Neural cell (in vitro differentiated cells): ENCODE results near the gene KSR2. TPM values are rescaled to one million over a fixed set of nuclear protein-coding genes. Genes with fewer than 3 reads are reported as not detected.

Experiments
- H2AFZ ChIP-seq: fragments of 200-600, 300-800 bp; sonication (generic), shearing (Covaris generic); 2 replicates; pipeline ENCODE4 v1.6.0; 2014; ENCODE audit warnings: low read depth, mild to moderate bottlenecking, antibody characterized with exemption, low read length, moderate library complexity
- H3F3A ChIP-seq: fragments of 200-600 bp; shearing (Covaris generic); 2 replicates; pipeline ENCODE4 v1.6.1; 2016; ENCODE audit warnings: mild to moderate bottlenecking, moderate library complexity, mixed read lengths, antibody characterized with exemption, low read length; ENCODE audit not compliant: insufficient read depth, poor library complexity, severe bottlenecking
- H3K27ac ChIP-seq: fragments of 200-600, 300-800 bp; sonication (generic), shearing (Covaris generic); 2 replicates; pipeline ENCODE4 v1.5.1; 2014; ENCODE audit warnings: mild to moderate bottlenecking, low read length, moderate library complexity
- H3K27me3 ChIP-seq: fragments of 300-800, 200-600 bp; sonication (generic), shearing (Covaris generic); 2 replicates; pipeline ENCODE4 v1.6.0; 2014; ENCODE audit warnings: mild to moderate bottlenecking, low read depth, low read length, moderate library complexity; ENCODE audit not compliant: insufficient read depth
- H3K36me3 ChIP-seq: fragments of 300-800, 200-600 bp; sonication (generic), shearing (Covaris generic); 2 replicates; pipeline ENCODE4 v1.5.1; 2014; ENCODE audit warnings: mild to moderate bottlenecking, antibody characterized with exemption, low read length, moderate library complexity; ENCODE audit not compliant: insufficient read depth
- H3K4me2 ChIP-seq: fragments of 300-800, 200-600 bp; sonication (generic), shearing (Covaris generic); 2 replicates; pipeline ENCODE4 v1.6.0; 2014; ENCODE audit warnings: mild to moderate bottlenecking, low read length
- H3K4me3 ChIP-seq: fragments of 300-800, 200-600 bp; sonication (generic), shearing (Covaris generic); 2 replicates; pipeline ENCODE4 v1.5.1; 2014; ENCODE audit warnings: mild to moderate bottlenecking, low read length, moderate library complexity
- H3K79me2 ChIP-seq: fragments of 200-600 bp; shearing (Covaris generic); replicated peaks from 2 replicates; pipeline ENCODE4 v1.6.0; 2014; ENCODE audit warnings: mild to moderate bottlenecking, low read length, moderate library complexity; ENCODE audit not compliant: insufficient read depth
- H3K9ac ChIP-seq: fragments of 300-800, 200-600 bp; sonication (generic), shearing (Covaris generic); 2 replicates; pipeline ENCODE4 v1.6.1; 2016; ENCODE audit warnings: mild to moderate bottlenecking, low read length, mixed read lengths
- H3K9me2 ChIP-seq: fragments of 200-600 bp; shearing (Covaris generic); 2 replicates; pipeline ENCODE4 v1.6.1; 2016; ENCODE audit warnings: mild to moderate bottlenecking, low read length, mixed read lengths; ENCODE audit not compliant: insufficient read depth
- H3K9me3 ChIP-seq: fragments of 200-600, 300-800 bp; sonication (generic), shearing (Covaris generic); 2 replicates; pipeline ENCODE4 v1.6.1; 2016; ENCODE audit warnings: mild to moderate bottlenecking, mixed run types, low read length, moderate library complexity, mixed read lengths
- H4K20me1 ChIP-seq: fragments of 200-600 bp; shearing (Covaris generic); 2 replicates; pipeline ENCODE4 v1.6.1; 2016; ENCODE audit warnings: mild to moderate bottlenecking, mixed run types; ENCODE audit not compliant: insufficient read depth
- EP300 ChIP-seq: fragments of 450-650 bp; conservative IDR thresholded peaks from 2 replicates; pipeline ENCODE4 v1.6.1; 2014; ENCODE audit warnings: antibody characterized with exemption, mild to moderate bottlenecking, moderate library complexity; ENCODE audit not compliant: poor library complexity, severe bottlenecking
- EZH2 ChIP-seq: fragments of 200-600, 300-800 bp; shearing (Covaris generic), sonication (generic); IDR thresholded peaks from 2 replicates; pipeline ENCODE4 v1.6.1; 2014; ENCODE audit warnings: antibody characterized with exemption, low read length, borderline replicate concordance, mild to moderate bottlenecking; ENCODE audit not compliant: insufficient read depth, poor library complexity, severe bottlenecking
- MXI1 ChIP-seq: fragments of 450-650 bp; conservative IDR thresholded peaks from 2 replicates; pipeline ENCODE4 v1.6.1; 2014; ENCODE audit warnings: antibody characterized with exemption, mild to moderate bottlenecking; ENCODE audit not compliant: poor library complexity, severe bottlenecking
- POLR2AphosphoS5 ChIP-seq: IDR thresholded peaks from 2 replicates; pipeline ENCODE4 v1.6.1; 2012
- RAD21 ChIP-seq: fragments of 450-650 bp; conservative IDR thresholded peaks from 2 replicates; pipeline ENCODE4 v1.6.1; 2014; ENCODE audit warnings: antibody characterized with exemption, mild to moderate bottlenecking, moderate library complexity
- SMC3 ChIP-seq: fragments of 450-650 bp; conservative IDR thresholded peaks from 2 replicates; pipeline ENCODE4 v1.6.1; 2014; ENCODE audit warnings: antibody characterized with exemption, mild to moderate bottlenecking, moderate library complexity; ENCODE audit not compliant: poor library complexity
- TAF1 ChIP-seq: IDR thresholded peaks from 2 replicates; pipeline ENCODE4 v1.6.1; 2012; ENCODE audit warnings: low read depth
- polyA plus RNA-seq: library from polyadenylated mRNA; depleted of rRNA; stranded (reverse); fragments of >200 nt; gene quantifications from 2 replicates; pipeline ENCODE4 v1.2.3, GENCODE V29; 2014
- TF ChIP-seq, protein P1 (sequence below): fragments of 450-650 bp; IDR thresholded peaks from 2 replicates; pipeline ENCODE4 v1.5.1; 2014; ENCODE audit warnings: antibody characterized with exemption, mild to moderate bottlenecking, moderate library complexity; ENCODE audit not compliant: poor library complexity, severe bottlenecking
- TF ChIP-seq, protein P2 (sequence below): IDR thresholded peaks from 2 replicates; pipeline ENCODE4 v1.6.1; 2012; ENCODE audit warnings: borderline replicate concordance

Gene KSR2
- polyA plus RNA-seq, 1 donor from 2014 or later, result 3.0 TPM

DNA sequence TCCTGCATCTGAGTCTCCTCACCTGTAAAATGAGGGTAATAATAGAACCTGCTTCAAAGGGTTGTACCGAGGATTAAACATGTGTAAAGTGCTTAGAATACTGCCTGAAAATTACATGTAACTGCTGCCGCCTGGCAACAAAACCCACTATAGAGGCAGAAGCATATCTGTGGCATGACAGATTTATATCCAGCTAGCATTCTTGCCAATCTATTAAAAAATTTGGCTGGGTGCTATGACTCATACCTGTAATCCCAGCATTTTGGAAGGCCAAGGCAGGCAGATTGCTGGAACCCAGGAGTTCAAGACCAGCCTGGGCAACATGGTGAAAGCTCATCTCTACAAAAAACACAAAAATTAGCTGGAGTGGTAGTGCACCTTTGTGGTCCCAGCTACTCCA is 16.4 kb upstream of the KSR2 start:
- Histone ChIP-seq H3K9me3 (no peaks in the 10 kb centered on the region), H3K27me3 (no peaks in the 10 kb centered on the region), H2AFZ (no peak overlapping the region), H3K9me2 (no peaks in the 10 kb centered on the region), H3K36me3 (no peaks in the 10 kb centered on the region), H3K79me2 (no peaks in the 10 kb centered on the region), H3K4me2 (no peak overlapping the region), H3K9ac (no peak overlapping the region), H3K4me3 (no peak overlapping the region), H4K20me1 (no peaks in the 10 kb centered on the region), H3K27ac (no peak overlapping the region), H3F3A (no peaks in the 10 kb centered on the region)
- TF ChIP-seq EZH2 (no peak), TAF1 (no peak), POLR2AphosphoS5 (no peak), SMC3 (no peak), EP300 (no peak), RAD21 (no peak), MXI1 (no peak)
- TF ChIP-seq, protein P1, sequence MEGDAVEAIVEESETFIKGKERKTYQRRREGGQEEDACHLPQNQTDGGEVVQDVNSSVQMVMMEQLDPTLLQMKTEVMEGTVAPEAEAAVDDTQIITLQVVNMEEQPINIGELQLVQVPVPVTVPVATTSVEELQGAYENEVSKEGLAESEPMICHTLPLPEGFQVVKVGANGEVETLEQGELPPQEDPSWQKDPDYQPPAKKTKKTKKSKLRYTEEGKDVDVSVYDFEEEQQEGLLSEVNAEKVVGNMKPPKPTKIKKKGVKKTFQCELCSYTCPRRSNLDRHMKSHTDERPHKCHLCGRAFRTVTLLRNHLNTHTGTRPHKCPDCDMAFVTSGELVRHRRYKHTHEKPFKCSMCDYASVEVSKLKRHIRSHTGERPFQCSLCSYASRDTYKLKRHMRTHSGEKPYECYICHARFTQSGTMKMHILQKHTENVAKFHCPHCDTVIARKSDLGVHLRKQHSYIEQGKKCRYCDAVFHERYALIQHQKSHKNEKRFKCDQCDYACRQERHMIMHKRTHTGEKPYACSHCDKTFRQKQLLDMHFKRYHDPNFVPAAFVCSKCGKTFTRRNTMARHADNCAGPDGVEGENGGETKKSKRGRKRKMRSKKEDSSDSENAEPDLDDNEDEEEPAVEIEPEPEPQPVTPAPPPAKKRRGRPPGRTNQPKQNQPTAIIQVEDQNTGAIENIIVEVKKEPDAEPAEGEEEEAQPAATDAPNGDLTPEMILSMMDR, result no peak
- TF ChIP-seq, protein P2, sequence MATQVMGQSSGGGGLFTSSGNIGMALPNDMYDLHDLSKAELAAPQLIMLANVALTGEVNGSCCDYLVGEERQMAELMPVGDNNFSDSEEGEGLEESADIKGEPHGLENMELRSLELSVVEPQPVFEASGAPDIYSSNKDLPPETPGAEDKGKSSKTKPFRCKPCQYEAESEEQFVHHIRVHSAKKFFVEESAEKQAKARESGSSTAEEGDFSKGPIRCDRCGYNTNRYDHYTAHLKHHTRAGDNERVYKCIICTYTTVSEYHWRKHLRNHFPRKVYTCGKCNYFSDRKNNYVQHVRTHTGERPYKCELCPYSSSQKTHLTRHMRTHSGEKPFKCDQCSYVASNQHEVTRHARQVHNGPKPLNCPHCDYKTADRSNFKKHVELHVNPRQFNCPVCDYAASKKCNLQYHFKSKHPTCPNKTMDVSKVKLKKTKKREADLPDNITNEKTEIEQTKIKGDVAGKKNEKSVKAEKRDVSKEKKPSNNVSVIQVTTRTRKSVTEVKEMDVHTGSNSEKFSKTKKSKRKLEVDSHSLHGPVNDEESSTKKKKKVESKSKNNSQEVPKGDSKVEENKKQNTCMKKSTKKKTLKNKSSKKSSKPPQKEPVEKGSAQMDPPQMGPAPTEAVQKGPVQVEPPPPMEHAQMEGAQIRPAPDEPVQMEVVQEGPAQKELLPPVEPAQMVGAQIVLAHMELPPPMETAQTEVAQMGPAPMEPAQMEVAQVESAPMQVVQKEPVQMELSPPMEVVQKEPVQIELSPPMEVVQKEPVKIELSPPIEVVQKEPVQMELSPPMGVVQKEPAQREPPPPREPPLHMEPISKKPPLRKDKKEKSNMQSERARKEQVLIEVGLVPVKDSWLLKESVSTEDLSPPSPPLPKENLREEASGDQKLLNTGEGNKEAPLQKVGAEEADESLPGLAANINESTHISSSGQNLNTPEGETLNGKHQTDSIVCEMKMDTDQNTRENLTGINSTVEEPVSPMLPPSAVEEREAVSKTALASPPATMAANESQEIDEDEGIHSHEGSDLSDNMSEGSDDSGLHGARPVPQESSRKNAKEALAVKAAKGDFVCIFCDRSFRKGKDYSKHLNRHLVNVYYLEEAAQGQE, result no peak

DNA sequence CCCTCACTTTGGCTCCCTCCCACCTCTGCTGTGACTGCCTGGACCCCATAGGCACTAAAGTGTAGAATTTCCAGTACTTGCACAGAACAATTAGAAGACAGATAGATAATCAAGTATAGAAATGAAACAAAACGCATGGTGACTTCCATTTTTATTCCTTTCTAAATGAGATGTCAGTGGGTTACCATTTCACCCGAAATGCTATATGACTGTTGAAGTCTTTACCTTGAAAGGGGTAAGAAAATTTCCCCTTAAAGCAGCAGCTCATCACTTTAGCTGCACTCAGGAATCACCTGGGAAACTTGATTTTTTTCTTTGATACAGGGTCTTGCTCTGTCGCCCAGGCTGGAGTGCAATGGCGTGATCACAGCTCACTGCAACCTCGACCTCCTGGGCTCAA is 12.5 kb upstream of the KSR2 start:
- Histone ChIP-seq H3K9me3 (no peaks in the 10 kb centered on the region), H3K36me3 (no peaks in the 10 kb centered on the region), H3K27me3 (no peaks in the 10 kb centered on the region), H3K9me2 (no peaks in the 10 kb centered on the region), H3K79me2 (no peaks in the 10 kb centered on the region), H3K27ac (no peak overlapping the region), H3K4me2 (no peak overlapping the region), H3K9ac (no peak overlapping the region), H4K20me1 (no peaks in the 10 kb centered on the region), H2AFZ (no peak overlapping the region), H3F3A (no peaks in the 10 kb centered on the region), H3K4me3 (no peak overlapping the region)
- TF ChIP-seq RAD21 (no peak), EZH2 (no peak), TAF1 (no peak), MXI1 (no peak), POLR2AphosphoS5 (no peak), SMC3 (no peak), EP300 (no peak)
- TF ChIP-seq, protein P2, result no peak
- TF ChIP-seq, protein P1, result no peak
